K562 (cell line): ENCODE measurements around the gene HIPK2.

Experiments used
- ELF1 ChIP-seq: fragments of 200-800 bp; sonication (Bioruptor generic); IDR thresholded peaks from 2 replicates; pipeline ENCODE4 v1.6.1; 2016; ENCODE audit warnings: missing genetic modification characterization, missing compliant biosample characterization
- MCM7 ChIP-seq, 2 experiments: fragments of 450-650 bp; IDR thresholded peaks; 2 replicates each; pipeline ENCODE4 v1.6.1; 2016 to 2018
- YY1 ChIP-seq, 3 experiments: IDR thresholded peaks; 2 replicates each; pipeline ENCODE4 v1.6.1; 2011; ENCODE audit warnings: low read length in 2 of 3, mild to moderate bottlenecking in 2 of 3, moderate library complexity in 2 of 3, borderline replicate concordance in 1 of 3, control low read depth in 1 of 3, low read depth in 1 of 3; ENCODE audit not compliant: insufficient read depth in 3 of 3, insufficient replicate concordance in 2 of 3, control insufficient read depth in 1 of 3, insufficient read length in 1 of 3; ENCODE audit errors: extremely low read depth in 1 of 3
- ZNF224 ChIP-seq: sonication (generic); formaldehyde crosslinking; IDR thresholded peaks from 2 replicates; pipeline ENCODE4 v1.8.0; 2022; ENCODE audit warnings: mild to moderate bottlenecking, missing genetic modification reagents
- ZNF431 ChIP-seq: sonication (generic); formaldehyde crosslinking; IDR thresholded peaks from 2 replicates; pipeline ENCODE4 v1.8.0; 2022; ENCODE audit warnings: mild to moderate bottlenecking, missing genetic modification reagents
- TF ChIP-seq, protein P1 (sequence below), 3 experiments: IDR thresholded peaks in 2 of 3; conservative IDR thresholded peaks in 1 of 3; 2 replicates each; pipeline ENCODE4 v1.5.1; 2011 to 2012; ENCODE audit warnings: low read length in 3 of 3, mild to moderate bottlenecking in 3 of 3, control low read depth in 2 of 3, improper control_type of control experiment in 1 of 3, inconsistent platforms in 1 of 3, low read depth in 1 of 3, mixed read lengths in 1 of 3, moderate library complexity in 1 of 3; ENCODE audit not compliant: insufficient read depth in 2 of 3

DNA sequence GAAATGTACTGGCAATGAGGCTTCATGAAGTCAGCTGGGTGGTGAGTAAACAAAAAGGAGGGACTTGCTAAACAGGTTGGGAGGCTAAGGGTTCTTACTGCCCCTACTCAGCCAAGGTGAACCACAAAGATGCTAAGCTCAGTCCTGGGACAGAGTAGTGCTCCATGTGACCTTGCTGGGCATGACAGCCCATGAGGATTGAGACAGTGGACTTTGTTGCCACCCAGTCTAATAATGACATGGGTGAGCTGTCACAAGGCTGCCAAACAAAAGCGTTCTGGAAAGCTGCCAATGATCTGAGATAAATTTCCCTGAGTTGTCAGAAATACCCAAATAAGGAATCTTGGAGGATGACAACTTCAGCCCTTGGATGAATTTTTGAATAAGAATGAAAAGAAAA is 179.2 kb downstream of the HIPK2 start:
- TF ChIP-seq ZNF224 (CRISPR knock-in tag) (no peak), YY1 (IDR thresholded peaks at IDR 0.05; ENCODE audit: borderline replicate concordance in 1 of 3, control insufficient read depth in 1 of 3, extremely low read depth in 1 of 3, insufficient read depth in 3 of 3, insufficient read length in 1 of 3, insufficient replicate concordance in 2 of 3, low read depth in 1 of 3, low read length in 2 of 3) (no peak), ZNF431 (CRISPR knock-in tag) (no peak), ELF1 (tag) (no peak), MCM7 (IDR thresholded peaks at IDR 0.05) (no peak)
- TF ChIP-seq, protein P1, sequence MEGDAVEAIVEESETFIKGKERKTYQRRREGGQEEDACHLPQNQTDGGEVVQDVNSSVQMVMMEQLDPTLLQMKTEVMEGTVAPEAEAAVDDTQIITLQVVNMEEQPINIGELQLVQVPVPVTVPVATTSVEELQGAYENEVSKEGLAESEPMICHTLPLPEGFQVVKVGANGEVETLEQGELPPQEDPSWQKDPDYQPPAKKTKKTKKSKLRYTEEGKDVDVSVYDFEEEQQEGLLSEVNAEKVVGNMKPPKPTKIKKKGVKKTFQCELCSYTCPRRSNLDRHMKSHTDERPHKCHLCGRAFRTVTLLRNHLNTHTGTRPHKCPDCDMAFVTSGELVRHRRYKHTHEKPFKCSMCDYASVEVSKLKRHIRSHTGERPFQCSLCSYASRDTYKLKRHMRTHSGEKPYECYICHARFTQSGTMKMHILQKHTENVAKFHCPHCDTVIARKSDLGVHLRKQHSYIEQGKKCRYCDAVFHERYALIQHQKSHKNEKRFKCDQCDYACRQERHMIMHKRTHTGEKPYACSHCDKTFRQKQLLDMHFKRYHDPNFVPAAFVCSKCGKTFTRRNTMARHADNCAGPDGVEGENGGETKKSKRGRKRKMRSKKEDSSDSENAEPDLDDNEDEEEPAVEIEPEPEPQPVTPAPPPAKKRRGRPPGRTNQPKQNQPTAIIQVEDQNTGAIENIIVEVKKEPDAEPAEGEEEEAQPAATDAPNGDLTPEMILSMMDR (IDR thresholded peaks at IDR 0.05 in 2 of 3, conservative IDR thresholded peaks at IDR 0.05 in 1 of 3; ENCODE audit: insufficient read depth in 2 of 3, low read depth in 1 of 3, low read length in 3 of 3) = no peak
